ENCODE results near the gene CDKAL1.

- TF ChIP-seq CTCF (IDR thresholded peaks at IDR 0.05) (no peak), EP300 (IDR thresholded peaks at IDR 0.05) (no peak)
These were observed 679.2 kb downstream of the CDKAL1 start for GRCh38 chr6:21213492-21213891.

Data from esophagus muscularis mucosa (tissue), 3 donors.